Measurements from ENCODE around the gene RPL32.

Gene RPL32

DNA sequence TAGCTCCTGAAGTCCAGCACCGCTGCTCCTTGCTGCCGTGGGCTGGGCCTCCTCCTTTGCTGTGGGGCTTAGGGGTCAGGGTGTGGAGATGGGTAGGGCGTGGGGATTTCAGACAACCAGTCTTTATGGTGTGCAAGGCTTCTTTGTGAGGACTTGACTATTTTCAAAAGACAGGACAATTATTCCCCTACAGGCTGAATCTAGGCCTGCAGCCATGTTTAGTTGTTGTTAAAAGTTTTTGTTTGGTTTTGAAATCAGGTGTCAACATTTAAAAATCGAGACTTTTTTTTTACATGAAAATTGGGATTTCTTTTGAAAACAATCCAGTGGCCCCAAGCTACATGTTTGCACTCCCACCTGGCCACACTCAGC is 10.6 kb downstream of the RPL32 start:
- no peak for DNase-seq

DNA sequence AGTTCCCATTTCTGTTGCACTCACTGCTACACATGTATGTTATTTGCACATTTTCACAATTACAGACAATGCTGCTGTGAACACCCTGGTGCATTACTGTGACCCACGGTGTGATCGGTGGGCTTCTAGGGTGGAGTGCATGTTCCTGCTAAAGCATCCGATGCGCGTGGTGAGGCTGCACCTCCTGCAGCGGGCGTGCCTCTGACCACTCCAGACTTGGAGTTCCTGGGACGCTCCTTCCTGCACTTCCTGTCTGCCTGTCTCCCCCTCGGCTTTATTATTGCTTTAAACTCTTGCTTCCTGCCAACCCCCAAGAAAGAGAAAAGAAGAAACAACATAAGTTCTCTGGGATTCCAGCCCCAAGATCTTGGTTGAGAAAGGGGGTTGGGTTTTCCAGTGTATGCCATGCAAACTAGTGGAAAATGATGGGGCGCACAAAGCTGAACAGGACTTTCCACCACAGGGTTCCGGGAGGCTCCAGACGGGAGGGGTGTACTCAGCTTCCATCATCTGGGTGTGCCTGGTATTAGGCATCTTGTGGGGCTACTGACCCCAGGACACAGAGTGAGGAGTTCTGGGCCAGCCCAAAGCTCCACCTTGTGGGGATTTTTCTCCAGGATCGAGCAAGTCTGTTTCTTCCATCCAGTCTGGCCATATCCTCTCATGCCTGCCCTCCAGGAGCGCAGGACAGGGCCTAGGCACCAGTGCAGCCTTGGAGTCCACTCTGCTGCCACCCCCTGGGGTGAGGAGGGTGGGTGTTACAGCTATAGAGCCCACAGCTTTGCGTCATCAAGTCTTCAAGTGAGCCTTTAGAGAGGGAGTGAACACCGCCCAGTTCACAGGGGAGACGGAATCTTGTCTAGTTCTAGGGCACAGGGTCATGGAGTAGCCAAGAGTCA is 11.2 kb downstream of the RPL32 start:
- DNase-seq, result no peak

DNA sequence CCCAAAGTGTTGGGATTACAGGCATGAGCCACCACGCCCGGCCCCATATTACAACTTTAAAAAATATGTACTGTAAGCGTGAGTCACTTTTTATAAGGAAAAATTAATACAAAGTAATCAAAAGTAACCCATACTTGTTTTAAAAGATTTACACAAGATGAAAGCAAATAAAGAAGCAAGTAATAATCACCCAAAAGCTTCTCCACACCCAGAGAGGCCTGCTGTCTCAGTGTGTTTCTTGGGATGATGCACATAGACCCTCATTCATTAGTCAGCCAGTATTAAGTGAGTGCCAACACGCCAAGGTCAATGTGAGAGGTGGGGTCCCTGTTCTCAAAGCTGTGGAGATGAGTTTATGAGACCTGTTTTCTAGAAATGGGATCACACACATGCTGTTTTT is 12.0 kb downstream of the RPL32 start:
- DNase-seq, result no peak

DNA sequence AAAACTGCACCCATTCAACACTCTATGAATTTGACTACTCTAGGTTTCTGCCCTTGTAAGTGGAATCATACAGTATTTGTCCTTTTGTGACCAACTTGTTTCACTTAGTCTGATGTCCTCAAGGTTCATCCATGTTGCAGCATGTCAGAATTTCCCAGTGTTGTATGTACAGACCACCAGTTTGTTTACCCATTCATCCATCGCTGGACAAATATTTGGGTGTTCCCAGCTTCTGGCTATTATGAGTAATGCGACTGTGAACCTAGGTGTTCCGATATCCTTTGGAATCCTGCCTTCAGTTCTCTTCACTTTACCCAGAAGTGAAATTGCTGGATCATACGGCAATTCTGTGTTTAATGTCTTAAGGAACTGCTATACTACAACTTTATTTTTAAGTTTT is 12.6 kb downstream of the RPL32 start:
- DNase-seq, result no peak

DNA sequence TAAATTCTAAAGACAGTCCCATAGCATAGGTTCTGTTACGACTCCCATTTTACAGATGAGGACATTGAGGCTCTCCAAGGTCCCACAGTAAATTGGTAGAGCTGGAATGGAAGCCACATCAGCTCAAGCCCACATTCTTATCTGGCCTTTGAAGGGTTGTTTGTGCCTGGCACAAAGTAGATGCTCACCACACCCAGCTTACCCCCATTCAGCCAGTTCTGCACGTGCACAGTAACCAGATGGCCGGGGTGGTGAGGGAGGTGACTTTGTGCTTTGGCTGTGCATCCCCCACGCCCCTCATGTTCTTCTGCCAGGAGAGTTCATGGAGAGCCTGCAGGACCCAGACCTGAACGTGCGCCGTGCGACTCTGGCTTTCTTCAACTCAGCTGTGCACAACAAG is 16.2 kb downstream of the RPL32 start:
- no peak for DNase-seq

DNA sequence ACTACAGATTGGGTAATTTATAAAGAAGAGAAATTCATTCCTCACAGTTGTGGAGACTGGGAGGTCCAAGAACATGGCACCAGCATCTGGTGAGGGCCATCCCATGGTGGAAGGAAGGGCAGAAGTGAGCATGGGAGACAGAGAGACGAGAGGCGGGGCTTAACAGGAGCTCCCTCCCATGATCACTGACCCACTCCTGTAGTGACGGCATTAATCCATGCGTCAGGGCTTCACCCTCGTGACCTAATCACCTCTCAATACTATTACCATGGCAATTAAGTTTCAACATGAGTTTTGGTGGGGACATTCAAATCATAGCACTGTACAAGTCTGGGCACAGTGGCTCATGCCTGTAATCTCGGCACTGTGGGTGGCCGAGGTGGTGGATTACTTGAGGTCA is 17.1 kb downstream of the RPL32 start:
- no peak for DNase-seq

DNA sequence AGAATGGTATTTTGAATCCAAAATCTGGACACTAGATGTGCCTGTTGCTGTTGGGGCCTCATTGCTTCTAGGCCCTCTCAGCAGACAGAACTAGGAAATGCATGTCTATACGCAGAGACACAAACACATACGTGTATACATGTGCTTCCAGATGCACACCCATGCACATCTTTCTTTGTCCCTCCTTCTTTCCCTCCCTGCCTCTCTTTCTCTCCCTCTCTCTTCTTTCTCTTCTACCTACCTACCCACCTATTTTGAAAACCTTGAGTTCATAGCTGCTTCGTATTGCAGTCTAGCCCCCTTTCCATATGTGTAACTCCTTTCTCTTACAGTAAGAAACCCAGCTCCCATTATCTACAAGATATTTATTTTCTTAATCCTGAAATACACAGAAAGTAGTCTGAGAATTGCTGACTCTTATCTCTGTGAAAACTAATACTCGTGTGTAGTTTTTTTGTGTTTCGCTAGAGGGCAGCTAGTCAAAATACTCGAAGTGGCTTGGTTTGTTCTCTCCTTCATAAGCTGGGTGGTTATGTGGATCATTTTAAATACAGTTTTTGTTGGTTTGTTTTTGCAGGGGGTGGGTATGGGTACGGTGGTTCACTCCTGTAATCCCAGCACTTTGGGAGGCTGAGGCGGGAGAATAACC is 18.5 kb downstream of the RPL32 start:
- no peak for DNase-seq

DNA sequence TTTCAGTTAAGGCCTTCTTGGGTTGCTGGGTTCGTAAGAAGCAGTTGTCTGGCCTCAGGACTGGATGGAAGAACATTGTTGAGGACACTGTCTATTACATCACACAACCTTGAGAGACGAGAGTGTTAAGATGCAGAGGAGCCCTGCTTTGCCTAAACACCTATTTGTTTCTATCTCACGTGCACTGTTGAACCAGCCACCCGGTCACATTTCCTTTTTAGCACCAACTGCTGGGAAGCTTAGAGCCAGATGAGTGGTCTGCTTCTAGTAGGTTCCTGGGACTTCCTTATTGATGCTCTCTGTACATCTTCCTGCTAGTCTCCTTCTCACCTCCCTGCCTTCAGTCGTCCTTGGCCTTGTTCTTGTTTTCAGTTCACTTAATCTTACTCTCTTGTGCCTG is 22.6 kb downstream of the RPL32 start:
- DNase-seq, result no peak

DNA sequence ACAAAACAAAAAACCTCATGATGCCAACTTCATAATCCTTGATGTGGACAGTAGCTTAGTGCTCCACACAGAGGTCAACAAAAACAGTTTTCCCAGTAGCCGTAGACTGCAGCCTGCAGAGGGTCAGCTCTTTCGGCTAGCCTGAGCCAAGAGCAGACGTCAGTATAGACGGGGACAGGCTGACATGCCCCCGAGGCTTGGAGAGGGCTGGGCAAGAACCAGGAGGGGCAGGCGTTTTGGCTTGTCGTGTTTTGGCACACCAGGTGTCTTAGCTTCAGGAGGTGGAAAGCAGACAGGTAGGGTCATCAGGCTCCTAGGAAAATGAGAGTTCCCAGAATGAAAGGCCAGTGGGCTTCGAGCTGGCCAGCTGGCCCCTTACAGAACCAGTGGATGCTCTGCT is 23.1 kb downstream of the RPL32 start:
- no peak for DNase-seq

DNA sequence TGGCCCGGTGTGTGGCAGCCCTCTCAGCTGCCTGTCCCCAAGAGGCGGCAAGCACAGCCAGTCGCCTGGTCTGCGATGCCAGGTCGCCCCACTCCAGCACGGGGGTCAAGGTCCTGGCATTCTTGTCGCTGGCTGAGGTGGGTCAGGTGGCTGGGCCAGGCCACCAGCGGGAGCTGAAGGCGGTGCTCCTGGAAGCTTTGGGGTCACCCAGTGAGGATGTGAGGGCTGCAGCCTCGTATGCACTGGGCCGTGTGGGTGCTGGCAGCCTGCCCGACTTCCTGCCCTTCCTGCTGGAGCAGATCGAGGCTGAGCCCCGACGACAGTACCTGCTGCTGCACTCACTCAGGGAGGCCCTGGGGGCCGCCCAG is 24.0 kb downstream of the RPL32 start:
- DNase-seq, result no peak

DNA sequence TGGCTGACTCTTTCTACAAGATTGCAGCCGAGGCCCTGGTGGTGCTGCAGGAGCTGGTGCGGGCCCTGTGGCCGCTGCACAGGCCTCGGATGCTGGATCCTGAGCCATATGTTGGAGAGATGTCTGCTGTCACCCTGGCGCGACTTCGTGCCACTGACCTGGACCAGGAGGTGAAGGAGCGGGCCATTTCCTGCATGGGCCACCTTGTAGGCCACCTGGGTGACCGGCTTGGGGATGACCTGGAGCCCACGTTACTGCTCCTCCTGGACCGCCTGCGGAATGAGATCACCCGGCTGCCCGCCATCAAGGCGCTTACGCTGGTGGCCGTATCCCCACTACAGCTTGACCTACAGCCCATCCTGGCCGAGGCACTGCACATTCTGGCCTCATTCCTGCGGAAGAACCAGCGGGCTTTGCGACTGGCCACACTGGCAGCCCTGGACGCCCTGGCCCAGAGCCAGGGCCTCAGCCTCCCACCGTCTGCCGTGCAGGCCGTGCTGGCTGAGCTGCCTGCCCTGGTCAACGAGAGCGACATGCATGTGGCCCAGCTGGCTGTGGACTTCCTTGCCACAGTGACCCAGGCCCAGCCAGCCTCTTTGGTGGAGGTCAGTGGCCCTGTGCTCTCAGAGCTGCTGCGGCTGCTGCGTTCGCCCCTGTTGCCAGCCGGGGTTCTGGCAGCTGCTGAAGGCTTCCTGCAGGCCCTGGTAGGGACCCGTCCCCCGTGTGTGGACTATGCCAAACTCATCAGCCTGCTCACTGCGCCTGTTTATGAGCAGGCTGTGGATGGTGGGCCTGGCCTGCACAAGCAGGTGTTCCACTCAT is 24.6 kb downstream of the RPL32 start:
- DNase-seq, result no peak

DNA sequence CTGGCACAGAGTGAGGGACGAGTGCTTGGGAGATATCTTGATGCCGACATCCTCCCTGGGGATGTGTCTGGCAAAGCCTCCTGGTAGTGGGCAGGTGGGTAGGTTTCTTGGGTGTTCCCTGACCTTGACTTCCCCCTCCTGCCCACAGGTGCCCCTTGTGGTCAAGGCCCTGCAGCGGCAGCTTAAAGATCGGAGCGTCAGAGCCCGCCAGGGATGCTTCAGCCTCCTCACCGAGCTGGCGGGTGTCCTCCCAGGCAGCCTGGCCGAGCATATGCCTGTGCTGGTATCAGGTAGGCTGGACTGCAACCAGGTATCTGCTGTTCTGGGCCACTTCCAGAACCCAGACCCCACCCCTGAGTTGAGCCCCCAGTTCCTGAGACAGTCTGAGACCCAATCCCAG is 25.6 kb downstream of the RPL32 start:
- DNase-seq, result no peak

DNA sequence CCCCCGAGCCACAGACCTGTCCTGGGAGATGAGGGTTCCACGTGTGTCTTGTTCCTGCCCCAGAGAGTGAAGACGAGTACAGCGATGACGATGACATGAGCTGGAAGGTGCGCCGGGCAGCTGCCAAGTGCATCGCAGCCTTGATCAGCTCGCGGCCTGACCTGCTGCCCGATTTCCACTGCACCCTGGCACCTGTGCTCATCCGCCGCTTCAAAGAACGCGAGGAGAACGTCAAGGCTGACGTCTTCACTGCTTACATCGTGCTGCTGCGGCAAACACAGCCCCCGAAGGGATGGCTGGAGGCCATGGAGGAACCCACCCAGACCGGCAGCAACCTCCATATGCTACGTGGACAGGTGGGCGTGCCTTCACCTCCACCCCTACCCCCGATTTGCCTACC is 26.3 kb downstream of the RPL32 start:
- DNase-seq, result no peak

DNA sequence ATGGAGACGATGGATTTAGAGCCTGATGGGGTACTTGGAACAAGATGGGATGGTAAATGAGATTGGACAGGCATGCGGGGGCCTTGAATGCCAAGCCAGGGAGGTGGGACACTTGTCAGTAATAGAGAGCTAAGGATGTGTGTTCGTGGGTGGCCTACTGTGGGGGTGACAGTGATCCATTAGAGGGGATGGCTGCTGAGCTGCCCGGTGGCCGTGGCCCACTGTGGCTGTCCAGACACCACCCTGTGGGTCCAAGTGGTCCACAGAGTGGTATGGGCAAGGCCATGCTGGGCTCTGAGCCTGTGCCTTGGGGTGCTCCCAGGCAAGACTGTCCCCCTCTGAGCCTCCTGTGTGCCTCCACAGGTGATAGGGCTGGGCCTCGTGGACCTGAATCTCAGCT is 27.4 kb downstream of the RPL32 start:
- DNase-seq, result no peak

DNA sequence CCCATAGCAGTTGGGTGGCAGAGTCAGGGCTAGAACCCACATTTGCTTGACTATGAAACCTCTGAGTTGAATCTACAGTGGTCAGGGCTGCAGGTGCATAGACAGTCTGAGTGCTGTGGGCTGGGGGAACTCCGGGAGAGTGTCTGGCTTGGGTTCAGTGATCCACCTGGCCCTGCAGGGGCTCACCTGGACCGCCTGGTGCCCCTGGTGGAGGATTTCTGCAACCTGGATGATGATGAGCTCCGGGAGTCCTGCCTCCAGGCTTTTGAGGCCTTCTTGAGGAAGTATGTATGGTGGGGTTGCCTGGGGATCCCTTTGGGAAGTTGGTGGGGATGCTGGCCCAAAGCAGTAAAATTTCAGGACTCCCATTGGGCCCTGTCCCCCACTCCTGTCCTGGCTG is 28.6 kb downstream of the RPL32 start:
- DNase-seq, result no peak

DNA sequence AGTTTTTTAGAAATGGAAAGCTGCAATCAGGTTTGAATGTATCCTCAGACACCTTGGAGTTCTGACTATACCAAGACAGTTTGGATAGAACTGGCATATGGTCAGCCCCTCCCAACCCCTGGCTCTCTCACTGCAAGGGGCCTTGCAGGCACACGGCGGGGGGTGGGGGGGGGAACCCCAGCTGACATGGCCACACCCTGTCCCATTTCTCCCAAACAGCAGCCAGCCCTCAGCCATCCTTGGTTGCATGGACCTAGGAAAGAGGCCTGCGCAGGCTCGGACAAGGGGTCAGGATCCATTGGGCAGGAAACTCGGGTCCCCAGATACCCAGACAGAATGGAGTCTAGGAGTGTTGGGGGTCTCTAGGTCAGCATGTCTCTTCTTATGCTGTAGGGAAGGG is 30.4 kb downstream of the RPL32 start:
- no peak for DNase-seq

DNA sequence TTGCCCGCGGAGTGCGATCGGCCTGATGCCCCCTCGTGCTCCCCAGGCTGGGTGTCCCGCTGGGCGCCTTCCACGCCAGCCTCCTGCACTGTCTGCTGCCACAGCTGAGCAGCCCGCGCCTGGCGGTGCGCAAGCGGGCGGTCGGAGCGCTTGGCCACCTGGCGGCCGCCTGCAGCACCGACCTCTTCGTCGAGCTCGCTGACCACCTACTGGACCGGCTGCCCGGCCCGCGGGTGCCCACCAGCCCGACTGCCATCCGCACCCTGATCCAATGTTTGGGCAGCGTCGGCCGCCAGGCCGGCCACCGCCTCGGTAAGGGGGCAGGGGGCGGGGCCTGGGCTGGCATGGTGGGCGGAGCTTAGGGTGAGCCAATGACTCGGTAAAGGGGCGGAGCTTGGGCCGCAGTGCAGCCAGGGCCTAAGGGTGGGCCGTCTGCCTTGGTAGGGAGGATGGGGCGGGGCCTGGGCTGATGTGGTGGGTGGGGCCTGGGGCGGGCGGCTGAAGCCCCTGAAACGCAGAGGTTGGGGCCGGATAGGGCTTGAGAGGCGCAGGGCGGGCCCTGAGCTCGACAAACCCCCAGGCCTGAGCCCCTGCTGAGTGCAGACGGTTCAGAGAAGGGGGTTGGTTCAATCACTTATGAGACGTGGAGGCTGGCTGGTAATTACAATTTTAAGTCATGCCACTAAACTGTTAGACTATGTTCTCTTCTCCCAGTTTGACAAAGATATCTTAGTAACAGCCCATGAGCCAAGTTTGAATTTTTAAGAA is 31.2 kb downstream of the RPL32 start:
- peak; percentile 95 for DNase-seq

DNA sequence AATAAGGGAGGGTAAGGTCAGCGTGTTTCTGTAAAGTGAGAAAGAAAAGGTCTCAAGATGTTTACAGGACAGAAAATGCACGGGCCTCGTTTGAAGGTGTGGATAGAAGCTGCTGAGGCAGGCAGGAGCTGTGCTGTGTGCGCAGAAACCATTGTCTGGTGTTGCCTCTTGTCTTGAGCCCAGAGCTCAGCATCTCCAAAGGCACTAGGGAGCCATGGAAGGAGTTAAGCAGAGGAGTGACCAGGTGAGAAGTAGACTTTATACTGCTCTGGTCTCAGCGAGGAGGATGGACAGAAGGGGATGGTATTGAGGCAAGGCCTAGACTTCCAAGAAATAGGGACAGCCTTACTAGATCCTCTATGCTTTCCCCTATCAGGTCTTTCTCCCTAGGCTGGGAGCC is 31.9 kb downstream of the RPL32 start:
- DNase-seq, result no peak

DNA sequence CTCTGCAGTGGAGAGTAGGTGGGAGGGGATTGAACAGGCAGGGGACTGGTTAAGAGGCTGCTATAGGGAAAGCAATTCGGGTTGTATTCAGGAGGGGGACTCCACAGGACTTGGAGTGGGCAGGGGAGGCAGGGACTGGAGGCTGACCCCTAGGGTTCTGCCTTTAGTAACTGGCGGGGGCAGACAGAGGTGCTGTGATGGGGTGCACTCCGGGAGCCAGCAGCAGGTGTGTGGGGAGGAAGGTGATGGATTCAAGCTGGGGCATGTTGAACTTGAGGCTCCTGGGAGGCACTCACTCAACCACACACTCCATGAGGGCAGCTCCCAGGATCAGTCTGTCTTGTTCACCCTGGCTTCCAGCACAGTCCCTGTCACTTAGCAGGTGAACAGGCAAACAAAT is 32.4 kb downstream of the RPL32 start:
- no peak for DNase-seq

DNA sequence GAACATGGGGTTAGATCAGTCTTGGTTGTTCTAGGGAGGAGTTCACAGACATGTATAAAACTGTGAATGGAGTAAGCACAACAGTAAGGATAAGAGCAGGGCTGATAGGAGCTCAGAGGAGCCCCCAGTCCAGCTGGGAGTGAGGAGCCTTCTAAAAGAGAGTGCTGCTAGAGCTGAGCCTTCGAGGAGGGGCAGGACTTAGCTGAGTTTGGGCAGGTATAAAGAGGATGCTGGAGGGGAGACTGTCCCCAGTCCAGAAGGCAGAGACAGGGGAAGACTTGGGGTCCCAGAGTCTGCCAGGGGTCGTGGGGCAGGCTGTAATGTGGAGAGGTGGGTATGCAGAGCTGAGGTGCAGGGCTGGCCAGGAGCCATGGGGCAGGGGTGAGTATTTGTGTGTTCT is 32.8 kb downstream of the RPL32 start:
- DNase-seq, result no peak

DNA sequence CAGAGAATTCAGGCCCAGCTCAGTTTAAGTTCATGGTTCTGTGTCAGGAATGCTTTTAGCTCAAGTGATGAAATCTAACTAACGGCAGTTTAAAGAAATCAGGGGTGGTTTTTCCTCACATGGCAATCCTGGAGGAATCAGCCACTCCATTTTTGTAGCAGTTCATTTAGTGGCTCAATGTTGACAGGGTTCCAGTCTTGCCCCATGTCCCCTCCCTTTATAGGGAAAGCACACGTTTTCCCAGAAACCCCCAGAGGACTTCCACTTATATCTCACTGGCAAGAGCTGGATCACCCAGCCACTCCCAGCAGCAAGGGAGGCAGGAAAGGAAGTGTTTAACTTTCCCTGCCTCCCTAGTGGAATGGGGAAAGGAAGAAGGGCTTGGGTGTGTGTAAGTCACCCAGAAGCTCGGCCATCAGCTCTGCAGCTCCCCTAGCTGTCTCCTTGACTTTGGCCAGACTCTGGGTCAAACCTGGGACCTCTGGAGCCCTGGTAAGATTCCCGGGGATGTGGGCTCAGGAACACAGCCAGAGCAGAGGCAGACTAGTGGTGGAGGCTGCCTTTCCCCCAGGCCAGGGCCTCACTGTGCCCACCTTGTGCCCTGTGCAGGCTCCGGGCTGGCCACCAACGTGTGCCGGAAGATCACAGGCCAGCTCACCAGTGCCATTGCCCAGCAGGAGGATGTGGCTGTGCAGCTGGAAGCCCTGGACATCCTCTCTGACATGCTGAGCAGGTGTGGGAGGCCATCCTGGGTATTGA is 33.6 kb downstream of the RPL32 start:
- no peak for DNase-seq

DNA sequence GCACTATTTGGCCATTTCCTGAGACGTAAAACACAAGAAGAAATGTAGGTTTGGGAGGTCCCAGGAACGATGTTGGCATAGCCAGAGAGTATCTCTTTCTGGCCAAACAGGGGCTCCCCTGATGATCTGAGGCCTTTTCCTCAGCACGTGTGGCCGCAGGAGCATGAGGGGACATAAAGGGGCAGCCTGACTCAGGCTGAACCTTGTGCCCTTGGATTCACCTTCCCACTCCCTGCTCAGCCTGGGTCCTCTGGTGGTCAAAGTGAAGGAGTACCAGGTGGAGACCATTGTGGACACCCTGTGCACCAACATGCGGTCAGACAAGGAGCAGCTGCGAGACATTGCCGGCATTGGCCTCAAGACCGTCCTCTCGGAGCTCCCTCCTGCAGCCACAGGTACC is 34.3 kb downstream of the RPL32 start:
- DNase-seq, result no peak

Data from CD4-positive, alpha-beta T cell treated with Interleukin-10 for 1 hour (primary cell).